Measurements from ENCODE around the gene ZNF141.
"Not testable (repeated sequence)": the region's sequence is repeated elsewhere in the genome, so short reads cannot be mapped to it uniquely, and the experiment has no call there.

The ZNF141 gene

DNA sequence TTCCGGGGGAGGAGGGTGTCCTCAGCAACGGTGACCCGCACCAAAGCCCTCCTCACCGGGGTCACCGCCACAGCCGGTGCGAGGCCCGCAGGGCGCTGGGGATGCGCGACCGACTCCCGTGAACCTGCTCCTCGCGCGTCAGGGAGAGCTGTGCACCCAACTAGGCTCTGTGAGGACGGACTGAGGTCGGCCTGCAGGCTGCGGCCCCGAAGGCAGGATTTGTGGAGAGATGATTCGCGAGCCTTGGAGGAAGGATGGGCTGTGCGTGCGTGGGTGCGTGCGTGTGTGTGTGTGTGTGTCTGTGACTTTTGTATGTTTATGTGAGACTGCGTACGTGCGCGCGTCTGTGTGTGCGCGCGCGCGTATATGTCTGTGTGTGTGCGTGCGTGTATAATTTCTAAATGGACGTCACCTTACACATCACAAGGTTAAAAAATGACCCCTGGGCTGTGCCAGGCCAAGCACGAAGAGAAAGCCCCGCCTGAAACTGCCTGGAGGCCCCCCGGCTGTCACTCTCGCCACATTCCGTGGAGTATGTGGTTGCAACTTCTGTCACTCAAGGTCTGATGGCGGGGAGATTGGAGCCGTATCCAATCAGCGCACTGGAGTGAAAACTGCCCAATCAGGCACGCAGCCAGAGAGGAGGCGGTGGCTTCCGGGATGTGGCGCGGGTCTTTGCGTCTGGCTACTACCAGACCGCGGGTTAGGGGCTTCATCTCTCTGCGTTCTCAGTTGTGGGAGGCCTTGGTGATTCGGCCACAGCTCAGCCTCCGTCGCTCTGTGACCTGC lies at the start of gene ZNF141:
TSS of gene ZNF141 (plus strand) at position 672 of the 789 bp plus-strand sequence. CDS start 170 bp downstream, outside the sequence.
- peak; percentile 97 for DNase-seq (ENCODE audit: low spot score)

GRCh38 chr4:288891-289290 lies 48.7 kb upstream of the ZNF141 start:
- no peak for DNase-seq (ENCODE audit: low spot score)

- no peak for DNase-seq (ENCODE audit: low spot score)
These were observed 42.9 kb upstream of the ZNF141 start for GRCh38 chr4:294732-295131.

DNA sequence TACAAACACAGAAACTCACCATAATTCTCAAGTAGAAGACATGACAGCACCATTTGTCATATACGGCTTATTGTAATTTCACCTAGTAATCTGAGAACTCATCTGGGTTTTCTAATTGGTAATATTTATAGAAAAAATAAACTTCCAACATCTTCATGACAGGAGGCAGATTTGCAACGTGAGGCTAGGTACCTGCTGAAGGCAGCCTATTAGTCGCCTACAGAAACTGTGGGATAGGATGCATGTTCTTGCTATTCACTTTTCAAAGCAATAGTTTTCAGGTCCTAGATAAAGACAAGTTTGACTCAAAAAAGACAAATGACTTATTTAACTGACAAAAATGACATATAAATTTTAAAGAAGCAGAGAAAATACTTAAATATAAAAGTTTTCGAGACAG lies 35.2 kb upstream of the ZNF141 start:
- no peak for DNase-seq (ENCODE audit: low spot score)

DNA sequence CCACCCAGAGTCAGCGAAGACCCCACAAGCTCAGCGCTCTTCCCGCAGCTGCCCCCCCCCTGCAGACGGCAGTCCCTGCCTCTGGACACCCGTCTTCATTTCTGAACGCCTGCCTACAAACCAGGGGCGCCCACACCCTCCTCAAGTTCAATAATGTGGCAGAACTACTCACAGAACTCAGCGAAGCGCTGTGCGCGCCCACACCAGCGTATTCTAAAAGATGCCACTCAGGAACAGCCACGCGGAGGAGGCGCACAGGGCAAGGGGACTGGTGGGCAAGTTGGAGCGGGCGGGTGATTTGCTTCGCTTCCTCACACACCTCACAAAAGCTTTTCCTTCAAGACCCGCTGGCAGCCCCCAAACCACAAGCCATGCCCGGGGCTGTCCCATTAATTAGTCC lies 33.1 kb upstream of the ZNF141 start:
- DNase-seq (ENCODE audit: low spot score), result not testable (repeated sequence)

- DNase-seq (ENCODE audit: low spot score), result no peak
These were observed 32.5 kb upstream of the ZNF141 start, which contains the start of gene ZNF732 for GRCh38 chr4:304969-305680. Gene ZNF732, minus strand, starts transcription at chr4:305474. Its CDS starts 164 bp downstream, at chr4:305310.

DNA sequence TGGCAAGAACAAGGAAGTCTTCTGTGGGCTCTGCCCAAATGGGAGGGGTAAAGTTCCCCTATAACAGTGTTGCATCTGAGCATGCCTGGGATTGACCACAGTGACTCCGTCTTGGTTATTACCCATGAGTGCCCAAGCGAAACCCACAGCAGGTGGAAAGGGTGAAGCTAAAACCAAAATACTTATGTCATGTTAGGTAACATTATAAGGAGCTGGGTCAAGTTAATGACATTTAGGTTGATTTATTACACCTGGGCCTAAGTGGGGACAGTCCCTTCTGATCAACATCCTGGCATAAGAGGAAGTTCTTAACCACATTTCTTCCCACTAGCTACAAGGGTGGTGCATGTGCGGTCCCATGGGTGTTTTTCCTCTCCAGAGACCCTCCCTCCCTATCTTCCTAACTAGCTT lies 31.1 kb upstream of the ZNF141 start:
- no peak for DNase-seq (ENCODE audit: low spot score)

GRCh38 chr4:309807-310206 lies 27.8 kb upstream of the ZNF141 start:
- DNase-seq (ENCODE audit: low spot score), result no peak

- DNase-seq (ENCODE audit: low spot score), result no peak
These were observed 23.2 kb upstream of the ZNF141 start for GRCh38 chr4:314296-314903.

- DNase-seq (ENCODE audit: low spot score), result no peak
These were observed 8.9 kb upstream of the ZNF141 start for GRCh38 chr4:328729-329128.

DNA sequence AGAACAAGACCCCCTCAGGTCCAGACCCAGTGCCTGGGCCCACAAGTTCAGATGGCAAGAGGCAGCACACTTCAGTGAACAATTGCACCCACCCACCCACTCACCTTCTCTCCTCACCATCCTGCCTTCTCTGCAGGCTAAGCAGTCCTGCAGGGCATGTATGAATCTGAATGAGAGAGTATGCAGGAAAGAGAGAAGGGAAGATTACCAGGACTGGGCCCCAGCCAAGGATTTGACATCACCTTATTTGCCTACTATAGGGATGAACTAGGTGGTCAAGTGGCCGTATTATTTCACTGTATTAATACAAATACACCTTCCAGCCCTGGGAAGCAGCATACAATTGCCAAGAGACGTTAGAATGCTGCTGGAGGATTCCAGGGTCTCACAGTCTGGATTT lies 2.1 kb upstream of the ZNF141 start:
- DNase-seq (ENCODE audit: low spot score), result no peak

GRCh38 chr4:336099-336892 lies 1.3 kb upstream of the ZNF141 start:
- no peak for DNase-seq (ENCODE audit: low spot score)

DNA sequence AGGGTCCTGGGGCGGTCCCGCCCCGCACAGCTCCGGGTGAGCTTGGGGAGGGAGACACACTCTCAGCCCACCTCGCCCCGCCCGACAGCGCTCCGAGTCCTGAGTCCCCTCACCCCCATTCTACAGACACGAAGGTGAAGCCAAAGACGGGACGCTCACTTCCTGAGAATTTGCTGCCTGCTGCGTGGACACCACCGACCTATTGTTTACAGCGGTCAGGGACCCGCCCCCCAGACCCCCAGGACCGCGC lies 796 bp upstream of the ZNF141 start:
- no peak for DNase-seq (ENCODE audit: low spot score)

DNA sequence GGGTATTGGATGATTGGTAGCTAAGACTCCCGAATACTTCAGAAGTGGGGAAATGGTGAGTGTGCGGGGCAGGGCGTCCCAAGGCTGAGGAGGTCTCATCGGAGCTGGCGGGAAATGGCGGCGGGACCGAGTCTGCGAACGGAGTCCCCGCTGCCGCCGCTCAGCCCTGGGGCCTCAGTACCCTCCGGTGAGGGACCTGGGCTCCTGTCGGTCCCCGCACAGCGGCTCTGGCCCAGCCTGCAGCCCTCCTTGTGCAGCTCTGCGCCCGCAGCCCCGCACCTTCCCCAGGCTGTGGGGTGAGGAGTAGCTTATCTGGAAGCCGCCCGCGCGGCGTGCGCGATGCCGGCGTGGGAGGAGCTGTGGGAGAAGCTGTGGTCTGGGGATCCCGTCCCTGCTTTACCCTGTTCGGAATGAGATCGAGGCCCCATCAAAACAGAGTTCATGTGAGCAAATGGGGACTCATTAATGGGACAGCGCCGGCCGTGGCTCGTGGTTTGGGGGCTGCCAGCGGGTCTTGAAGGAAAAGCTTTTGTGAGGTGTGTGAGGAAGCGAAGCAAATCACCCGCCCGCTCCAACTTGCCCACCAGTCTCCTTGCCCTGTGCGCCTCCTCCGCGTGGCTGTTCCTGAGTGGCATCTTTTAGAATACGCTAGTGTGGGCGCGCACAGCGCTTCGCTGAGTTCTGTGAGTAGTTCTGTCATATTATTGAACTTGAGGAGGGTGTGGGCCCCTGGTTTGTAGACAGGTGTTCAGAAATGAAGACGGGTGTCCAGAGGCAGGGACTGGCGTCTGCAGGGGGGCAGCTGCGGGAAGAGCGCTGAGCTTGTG lies 531 bp downstream of the ZNF141 start:
- no peak for DNase-seq (ENCODE audit: low spot score)

DNA sequence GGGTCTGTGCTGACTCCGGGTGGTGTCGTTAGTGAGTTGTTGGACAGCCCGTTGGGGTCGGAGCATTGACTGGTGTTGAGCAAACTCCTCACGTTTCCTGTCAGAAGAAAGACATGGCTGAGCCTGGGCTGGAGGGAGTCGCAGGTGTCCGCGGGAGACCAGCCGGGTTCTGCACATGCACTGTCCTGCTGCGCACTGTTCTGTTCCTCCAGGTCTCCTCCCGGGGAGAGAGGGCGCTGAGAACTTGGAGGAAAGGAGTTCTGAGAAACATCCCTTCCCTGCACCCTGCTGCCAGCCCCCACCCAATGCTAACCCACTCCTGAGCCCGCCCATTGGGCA lies 1.1 kb downstream of the ZNF141 start:
- DNase-seq (ENCODE audit: low spot score), result no peak

DNA sequence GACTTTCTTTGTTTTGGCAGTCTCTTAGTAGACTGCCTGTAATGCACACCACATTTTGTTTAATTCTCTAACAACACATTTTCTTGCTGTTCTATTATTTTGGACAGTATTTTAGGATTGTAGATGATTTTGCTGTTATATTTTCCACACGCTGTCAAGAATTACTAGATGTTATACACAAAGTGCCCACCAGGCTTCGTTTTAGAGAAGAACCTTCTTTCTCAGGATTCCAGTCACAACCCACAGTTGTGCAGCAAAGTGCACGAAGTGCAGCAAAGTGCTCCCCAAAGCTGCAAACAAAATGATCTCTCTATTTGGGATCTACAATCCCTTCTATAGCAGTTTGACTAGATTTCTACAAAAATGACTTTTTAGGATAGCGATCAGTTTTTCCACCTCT lies 2.4 kb downstream of the ZNF141 start:
- DNase-seq (ENCODE audit: low spot score), result no peak

GRCh38 chr4:373062-373839 lies 35.6 kb downstream of the ZNF141 start:
- no peak for DNase-seq (ENCODE audit: low spot score)

- DNase-seq (ENCODE audit: low spot score), result no peak
These were observed 36.9 kb downstream of the ZNF141 start for GRCh38 chr4:374298-375160.

- no peak for DNase-seq (ENCODE audit: low spot score)
These were observed 46.8 kb downstream of the ZNF141 start for GRCh38 chr4:384311-385010.

All from globus pallidus (tissue), 1 donor.